Neural cell (in vitro differentiated cells): Measurements from ENCODE around the gene SP8. TPM values are rescaled to one million over a fixed set of nuclear protein-coding genes. Genes with fewer than 3 reads are reported as not detected.

Experiments
- H2AFZ ChIP-seq: fragments of 200-600, 300-800 bp; sonication (generic), shearing (Covaris generic); 2 replicates; pipeline ENCODE4 v1.6.0; 2014; ENCODE audit warnings: low read depth, mild to moderate bottlenecking, antibody characterized with exemption, low read length, moderate library complexity
- H3F3A ChIP-seq: fragments of 200-600 bp; shearing (Covaris generic); 2 replicates; pipeline ENCODE4 v1.6.1; 2016; ENCODE audit warnings: mild to moderate bottlenecking, moderate library complexity, mixed read lengths, antibody characterized with exemption, low read length; ENCODE audit not compliant: insufficient read depth, poor library complexity, severe bottlenecking
- H3K27ac ChIP-seq: fragments of 200-600, 300-800 bp; sonication (generic), shearing (Covaris generic); 2 replicates; pipeline ENCODE4 v1.5.1; 2014; ENCODE audit warnings: mild to moderate bottlenecking, low read length, moderate library complexity
- H3K27me3 ChIP-seq: fragments of 300-800, 200-600 bp; sonication (generic), shearing (Covaris generic); 2 replicates; pipeline ENCODE4 v1.6.0; 2014; ENCODE audit warnings: mild to moderate bottlenecking, low read depth, low read length, moderate library complexity; ENCODE audit not compliant: insufficient read depth
- H3K36me3 ChIP-seq: fragments of 300-800, 200-600 bp; sonication (generic), shearing (Covaris generic); 2 replicates; pipeline ENCODE4 v1.5.1; 2014; ENCODE audit warnings: mild to moderate bottlenecking, antibody characterized with exemption, low read length, moderate library complexity; ENCODE audit not compliant: insufficient read depth
- H3K4me2 ChIP-seq: fragments of 300-800, 200-600 bp; sonication (generic), shearing (Covaris generic); 2 replicates; pipeline ENCODE4 v1.6.0; 2014; ENCODE audit warnings: mild to moderate bottlenecking, low read length
- H3K4me3 ChIP-seq: fragments of 300-800, 200-600 bp; sonication (generic), shearing (Covaris generic); 2 replicates; pipeline ENCODE4 v1.5.1; 2014; ENCODE audit warnings: mild to moderate bottlenecking, low read length, moderate library complexity
- H3K79me2 ChIP-seq: fragments of 200-600 bp; shearing (Covaris generic); replicated peaks from 2 replicates; pipeline ENCODE4 v1.6.0; 2014; ENCODE audit warnings: mild to moderate bottlenecking, low read length, moderate library complexity; ENCODE audit not compliant: insufficient read depth
- H3K9ac ChIP-seq: fragments of 300-800, 200-600 bp; sonication (generic), shearing (Covaris generic); 2 replicates; pipeline ENCODE4 v1.6.1; 2016; ENCODE audit warnings: mild to moderate bottlenecking, low read length, mixed read lengths
- H3K9me2 ChIP-seq: fragments of 200-600 bp; shearing (Covaris generic); 2 replicates; pipeline ENCODE4 v1.6.1; 2016; ENCODE audit warnings: mild to moderate bottlenecking, low read length, mixed read lengths; ENCODE audit not compliant: insufficient read depth
- H3K9me3 ChIP-seq: fragments of 200-600, 300-800 bp; sonication (generic), shearing (Covaris generic); 2 replicates; pipeline ENCODE4 v1.6.1; 2016; ENCODE audit warnings: mild to moderate bottlenecking, mixed run types, low read length, moderate library complexity, mixed read lengths
- H4K20me1 ChIP-seq: fragments of 200-600 bp; shearing (Covaris generic); 2 replicates; pipeline ENCODE4 v1.6.1; 2016; ENCODE audit warnings: mild to moderate bottlenecking, mixed run types; ENCODE audit not compliant: insufficient read depth
- EP300 ChIP-seq: fragments of 450-650 bp; conservative IDR thresholded peaks from 2 replicates; pipeline ENCODE4 v1.6.1; 2014; ENCODE audit warnings: antibody characterized with exemption, mild to moderate bottlenecking, moderate library complexity; ENCODE audit not compliant: poor library complexity, severe bottlenecking
- EZH2 ChIP-seq: fragments of 200-600, 300-800 bp; shearing (Covaris generic), sonication (generic); IDR thresholded peaks from 2 replicates; pipeline ENCODE4 v1.6.1; 2014; ENCODE audit warnings: antibody characterized with exemption, low read length, borderline replicate concordance, mild to moderate bottlenecking; ENCODE audit not compliant: insufficient read depth, poor library complexity, severe bottlenecking
- MXI1 ChIP-seq: fragments of 450-650 bp; conservative IDR thresholded peaks from 2 replicates; pipeline ENCODE4 v1.6.1; 2014; ENCODE audit warnings: antibody characterized with exemption, mild to moderate bottlenecking; ENCODE audit not compliant: poor library complexity, severe bottlenecking
- POLR2AphosphoS5 ChIP-seq: IDR thresholded peaks from 2 replicates; pipeline ENCODE4 v1.6.1; 2012
- RAD21 ChIP-seq: fragments of 450-650 bp; conservative IDR thresholded peaks from 2 replicates; pipeline ENCODE4 v1.6.1; 2014; ENCODE audit warnings: antibody characterized with exemption, mild to moderate bottlenecking, moderate library complexity
- SMC3 ChIP-seq: fragments of 450-650 bp; conservative IDR thresholded peaks from 2 replicates; pipeline ENCODE4 v1.6.1; 2014; ENCODE audit warnings: antibody characterized with exemption, mild to moderate bottlenecking, moderate library complexity; ENCODE audit not compliant: poor library complexity
- TAF1 ChIP-seq: IDR thresholded peaks from 2 replicates; pipeline ENCODE4 v1.6.1; 2012; ENCODE audit warnings: low read depth
- polyA plus RNA-seq: library from polyadenylated mRNA; depleted of rRNA; stranded (reverse); fragments of >200 nt; gene quantifications from 2 replicates; pipeline ENCODE4 v1.2.3, GENCODE V29; 2014
- TF ChIP-seq, protein P1 (sequence below): fragments of 450-650 bp; IDR thresholded peaks from 2 replicates; pipeline ENCODE4 v1.5.1; 2014; ENCODE audit warnings: antibody characterized with exemption, mild to moderate bottlenecking, moderate library complexity; ENCODE audit not compliant: poor library complexity, severe bottlenecking
- TF ChIP-seq, protein P2 (sequence below): IDR thresholded peaks from 2 replicates; pipeline ENCODE4 v1.6.1; 2012; ENCODE audit warnings: borderline replicate concordance

SP8 gene
- polyA plus RNA-seq, 1 donor from 2014 or later: 8.7 TPM

DNA sequence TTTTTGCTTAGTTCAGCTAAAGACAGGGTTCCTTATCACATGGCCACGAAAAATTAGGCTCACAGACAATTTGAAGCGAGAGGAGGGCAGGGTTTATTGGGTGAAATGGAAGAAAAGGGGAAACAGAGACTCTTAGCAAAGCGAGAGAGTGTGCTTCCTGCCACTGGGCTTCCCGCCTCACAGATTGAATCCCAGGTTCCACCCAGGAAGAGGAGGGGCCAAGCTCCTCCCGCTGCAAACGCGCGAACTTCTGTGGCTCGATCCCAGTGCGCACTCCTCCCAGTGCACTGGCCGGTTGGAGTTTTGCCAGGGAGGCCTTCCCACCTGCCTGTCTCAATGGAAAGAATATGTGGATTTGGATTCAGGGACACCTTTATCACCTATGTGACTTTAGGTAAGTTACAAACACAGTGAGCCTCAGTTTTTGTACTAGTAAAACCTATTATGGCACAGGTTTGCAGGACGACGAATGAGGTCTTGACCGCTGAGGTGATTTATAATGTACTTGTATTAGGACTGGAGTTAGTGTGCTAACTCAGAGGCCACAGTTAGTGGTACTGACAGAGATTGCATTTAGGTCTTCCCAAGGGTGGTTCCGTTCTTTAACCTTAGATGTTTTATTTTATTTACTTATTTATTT lies 48.5 kb upstream of the SP8 start:
- Histone ChIP-seq H3K9me3 (no peaks in the 10 kb centered on the region), H3K4me2 (no peak overlapping the region), H2AFZ (no peak overlapping the region), H3K27me3 (no peaks in the 10 kb centered on the region), H3K36me3 (no peaks in the 10 kb centered on the region), H3K4me3 (no peak overlapping the region), H3K9me2 (no peaks in the 10 kb centered on the region), H3K9ac (no peak overlapping the region), H4K20me1 (no peaks in the 10 kb centered on the region), H3F3A (no peaks in the 10 kb centered on the region), H3K79me2 (no peaks in the 10 kb centered on the region), H3K27ac (no peak overlapping the region)
- no peak for TF ChIP-seq EP300
- TF ChIP-seq SMC3: no peak
- no peak for TF ChIP-seq POLR2AphosphoS5
- TF ChIP-seq MXI1: no peak
- TF ChIP-seq EZH2: no peak
- TF ChIP-seq, protein P1, sequence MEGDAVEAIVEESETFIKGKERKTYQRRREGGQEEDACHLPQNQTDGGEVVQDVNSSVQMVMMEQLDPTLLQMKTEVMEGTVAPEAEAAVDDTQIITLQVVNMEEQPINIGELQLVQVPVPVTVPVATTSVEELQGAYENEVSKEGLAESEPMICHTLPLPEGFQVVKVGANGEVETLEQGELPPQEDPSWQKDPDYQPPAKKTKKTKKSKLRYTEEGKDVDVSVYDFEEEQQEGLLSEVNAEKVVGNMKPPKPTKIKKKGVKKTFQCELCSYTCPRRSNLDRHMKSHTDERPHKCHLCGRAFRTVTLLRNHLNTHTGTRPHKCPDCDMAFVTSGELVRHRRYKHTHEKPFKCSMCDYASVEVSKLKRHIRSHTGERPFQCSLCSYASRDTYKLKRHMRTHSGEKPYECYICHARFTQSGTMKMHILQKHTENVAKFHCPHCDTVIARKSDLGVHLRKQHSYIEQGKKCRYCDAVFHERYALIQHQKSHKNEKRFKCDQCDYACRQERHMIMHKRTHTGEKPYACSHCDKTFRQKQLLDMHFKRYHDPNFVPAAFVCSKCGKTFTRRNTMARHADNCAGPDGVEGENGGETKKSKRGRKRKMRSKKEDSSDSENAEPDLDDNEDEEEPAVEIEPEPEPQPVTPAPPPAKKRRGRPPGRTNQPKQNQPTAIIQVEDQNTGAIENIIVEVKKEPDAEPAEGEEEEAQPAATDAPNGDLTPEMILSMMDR: no peak
- TF ChIP-seq RAD21: no peak
- no peak for TF ChIP-seq TAF1
- TF ChIP-seq, protein P2, sequence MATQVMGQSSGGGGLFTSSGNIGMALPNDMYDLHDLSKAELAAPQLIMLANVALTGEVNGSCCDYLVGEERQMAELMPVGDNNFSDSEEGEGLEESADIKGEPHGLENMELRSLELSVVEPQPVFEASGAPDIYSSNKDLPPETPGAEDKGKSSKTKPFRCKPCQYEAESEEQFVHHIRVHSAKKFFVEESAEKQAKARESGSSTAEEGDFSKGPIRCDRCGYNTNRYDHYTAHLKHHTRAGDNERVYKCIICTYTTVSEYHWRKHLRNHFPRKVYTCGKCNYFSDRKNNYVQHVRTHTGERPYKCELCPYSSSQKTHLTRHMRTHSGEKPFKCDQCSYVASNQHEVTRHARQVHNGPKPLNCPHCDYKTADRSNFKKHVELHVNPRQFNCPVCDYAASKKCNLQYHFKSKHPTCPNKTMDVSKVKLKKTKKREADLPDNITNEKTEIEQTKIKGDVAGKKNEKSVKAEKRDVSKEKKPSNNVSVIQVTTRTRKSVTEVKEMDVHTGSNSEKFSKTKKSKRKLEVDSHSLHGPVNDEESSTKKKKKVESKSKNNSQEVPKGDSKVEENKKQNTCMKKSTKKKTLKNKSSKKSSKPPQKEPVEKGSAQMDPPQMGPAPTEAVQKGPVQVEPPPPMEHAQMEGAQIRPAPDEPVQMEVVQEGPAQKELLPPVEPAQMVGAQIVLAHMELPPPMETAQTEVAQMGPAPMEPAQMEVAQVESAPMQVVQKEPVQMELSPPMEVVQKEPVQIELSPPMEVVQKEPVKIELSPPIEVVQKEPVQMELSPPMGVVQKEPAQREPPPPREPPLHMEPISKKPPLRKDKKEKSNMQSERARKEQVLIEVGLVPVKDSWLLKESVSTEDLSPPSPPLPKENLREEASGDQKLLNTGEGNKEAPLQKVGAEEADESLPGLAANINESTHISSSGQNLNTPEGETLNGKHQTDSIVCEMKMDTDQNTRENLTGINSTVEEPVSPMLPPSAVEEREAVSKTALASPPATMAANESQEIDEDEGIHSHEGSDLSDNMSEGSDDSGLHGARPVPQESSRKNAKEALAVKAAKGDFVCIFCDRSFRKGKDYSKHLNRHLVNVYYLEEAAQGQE: no peak

DNA sequence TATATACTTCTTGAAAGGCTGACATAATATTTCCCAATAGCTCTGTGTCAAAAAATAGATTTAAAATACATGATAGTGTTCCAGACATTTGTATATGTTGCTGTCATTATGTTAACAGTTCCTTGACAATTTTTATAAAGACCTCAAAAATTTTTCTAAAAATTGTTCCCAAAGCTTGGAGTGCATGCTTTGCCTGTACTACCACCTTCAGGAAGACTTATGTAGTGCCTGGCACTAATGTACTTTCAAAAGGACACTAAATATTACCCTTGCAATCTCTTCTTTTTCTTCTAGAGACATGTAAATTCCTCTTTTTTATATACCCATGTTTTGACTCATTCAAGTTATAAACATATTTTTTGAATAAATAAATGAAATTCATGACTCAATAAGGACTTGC lies 48.0 kb upstream of the SP8 start:
- H3K36me3 ChIP-seq: no peaks in the 10 kb centered on the region
- TF ChIP-seq EZH2: no peak
- no peak for TF ChIP-seq POLR2AphosphoS5
- TF ChIP-seq, protein P1: peak; percentile 21
- no peak for TF ChIP-seq RAD21
- no peak overlapping the region for H3K9ac ChIP-seq
- no peaks in the 10 kb centered on the region for H3K9me2 ChIP-seq
- no peak overlapping the region for H3K4me3 ChIP-seq
- H3K27me3 ChIP-seq: no peaks in the 10 kb centered on the region
- no peaks in the 10 kb centered on the region for H4K20me1 ChIP-seq
- H3F3A ChIP-seq: no peaks in the 10 kb centered on the region
- H3K4me2 ChIP-seq: no peak overlapping the region
- H3K9me3 ChIP-seq: no peaks in the 10 kb centered on the region
- no peak overlapping the region for H2AFZ ChIP-seq
- no peaks in the 10 kb centered on the region for H3K79me2 ChIP-seq
- no peak overlapping the region for H3K27ac ChIP-seq
